Neural crest cell (in vitro differentiated cells): ENCODE data around the gene ERC2. TPM values are rescaled to one million over a fixed set of nuclear protein-coding genes. Genes with fewer than 3 reads are reported as not detected.

ENCODE experiments used
- DNase-seq: peaks from one replicate; pipeline ENCODE4 v3.0.0; 2021; ENCODE audit warnings: low read depth, mixed read lengths, low spot score
- H3K27ac Mint-ChIP-seq: one replicate; pipeline ENCODE4 v1.8.0; 2021; ENCODE audit warnings: mild to moderate bottlenecking, mixed read lengths; ENCODE audit not compliant: unreplicated experiment
- H3K27me3 Mint-ChIP-seq: 2 replicates; pipeline ENCODE4 v1.8.0; 2021; ENCODE audit warnings: low read depth, mild to moderate bottlenecking, mixed read lengths
- H3K36me3 Mint-ChIP-seq: 2 replicates; pipeline ENCODE4 v1.8.0; 2021; ENCODE audit warnings: low read depth, mild to moderate bottlenecking, mixed read lengths
- H3K4me1 Mint-ChIP-seq: 2 replicates; pipeline ENCODE4 v1.8.0; 2021; ENCODE audit warnings: mixed read lengths
- H3K4me3 Mint-ChIP-seq: one replicate; pipeline ENCODE4 v1.8.0; 2021; ENCODE audit warnings: mild to moderate bottlenecking, mixed read lengths
- H3K9me3 Mint-ChIP-seq: 2 replicates; pipeline ENCODE4 v1.8.0; 2021; ENCODE audit warnings: mixed read lengths
- CTCF ChIP-seq: fragments of 200-600 bp; sonication (generic); conservative IDR thresholded peaks from 2 replicates; pipeline ENCODE4 v1.5.0; 2021; ENCODE audit warnings: antibody characterized with exemption, mild to moderate bottlenecking
- total RNA-seq: library from RNA; stranded (reverse); gene quantifications from 2 replicates; pipeline ENCODE4 v1.2.1, GENCODE V29; 2021

The ERC2 gene
- total RNA-seq, 1 donor from 2014 or later: 13.5 TPM

GRCh38 chr3:55650011-55650410 lies 818.3 kb downstream of the ERC2 start:
- Mint-ChIP-seq H3K9me3 (no peaks in the 10 kb centered on the region), H3K4me1 (peaks cover 11% of the 10 kb centered on the region), H3K27me3 (no peaks in the 10 kb centered on the region), H3K36me3 (no peaks in the 10 kb centered on the region), H3K4me3 (no peak overlapping the region), H3K27ac (no peak overlapping the region)
- DNase-seq: no peak
- no peak for TF ChIP-seq CTCF

GRCh38 chr3:55649554-55649953 lies 818.7 kb downstream of the ERC2 start:
- no peak overlapping the region for H3K27ac Mint-ChIP-seq
- TF ChIP-seq CTCF: no peak
- H3K4me3 Mint-ChIP-seq: no peak overlapping the region
- H3K9me3 Mint-ChIP-seq: no peaks in the 10 kb centered on the region
- H3K27me3 Mint-ChIP-seq: no peaks in the 10 kb centered on the region
- DNase-seq: no peak
- no peaks in the 10 kb centered on the region for H3K36me3 Mint-ChIP-seq
- H3K4me1 Mint-ChIP-seq: peaks cover 11% of the 10 kb centered on the region

- Mint-ChIP-seq H3K4me3 (no peak overlapping the region), H3K36me3 (no peaks in the 10 kb centered on the region), H3K9me3 (no peaks in the 10 kb centered on the region), H3K27me3 (no peaks in the 10 kb centered on the region), H3K27ac (no peak overlapping the region), H3K4me1 (peaks cover 11% of the 10 kb centered on the region)
- DNase-seq: no peak
- no peak for TF ChIP-seq CTCF
Measured at GRCh38 chr3:55648591-55649318, 819.5 kb downstream of the ERC2 start.

- no peak overlapping the region for H3K4me3 Mint-ChIP-seq
- no peaks in the 10 kb centered on the region for H3K27me3 Mint-ChIP-seq
- H3K36me3 Mint-ChIP-seq: no peaks in the 10 kb centered on the region
- H3K27ac Mint-ChIP-seq: no peak overlapping the region
- no peak for TF ChIP-seq CTCF
- DNase-seq: no peak
- H3K9me3 Mint-ChIP-seq: no peaks in the 10 kb centered on the region
- H3K4me1 Mint-ChIP-seq: peaks cover 11% of the 10 kb centered on the region
Measured at GRCh38 chr3:55647670-55648069, 820.6 kb downstream of the ERC2 start.

- Mint-ChIP-seq H3K27me3 (no peaks in the 10 kb centered on the region), H3K4me1 (peaks cover 11% of the 10 kb centered on the region), H3K4me3 (no peak overlapping the region), H3K27ac (no peak overlapping the region), H3K9me3 (no peaks in the 10 kb centered on the region), H3K36me3 (no peaks in the 10 kb centered on the region)
- no peak for TF ChIP-seq CTCF
- DNase-seq: no peak
Measured at GRCh38 chr3:55647063-55647462, 821.2 kb downstream of the ERC2 start.
